Stimulated activated CD4-positive, alpha-beta T cell treated with anti-CD3 and anti-CD28 coated beads, TNF-alpha, amount 100 ng/mL, for 1 hour (primary cell): Measurements from ENCODE around the gene CACNA1D.

ENCODE experiments used
- DNase-seq, 3 donors: peaks; one replicate each; pipeline ENCODE4 v3.0.0-alpha.2; 2020; ENCODE audit warnings: low read depth in 3 of 3, low spot score in 1 of 3

CACNA1D gene

GRCh38 chr3:53525765-53526703 lies 31.6 kb downstream of the CACNA1D start:
- DNase-seq, result no peak

- DNase-seq, result no peak
Measured at GRCh38 chr3:53526704-53527055, 32.3 kb downstream of the CACNA1D start.

- no peak for DNase-seq
Measured at GRCh38 chr3:53530205-53530604, 35.8 kb downstream of the CACNA1D start.

GRCh38 chr3:53531749-53532148 lies 37.3 kb downstream of the CACNA1D start:
- no peak for DNase-seq

- no peak for DNase-seq
Measured at GRCh38 chr3:53533472-53533871, 39.1 kb downstream of the CACNA1D start.

GRCh38 chr3:53534216-53534615 lies 39.8 kb downstream of the CACNA1D start:
- DNase-seq, result no peak

GRCh38 chr3:53534676-53535400 lies 40.4 kb downstream of the CACNA1D start:
- no peak for DNase-seq

GRCh38 chr3:53536282-53536681 lies 41.9 kb downstream of the CACNA1D start:
- DNase-seq, result no peak

GRCh38 chr3:53544357-53544756 lies 49.9 kb downstream of the CACNA1D start:
- no peak for DNase-seq

GRCh38 chr3:53545310-53545995 lies 51.0 kb downstream of the CACNA1D start:
- DNase-seq, result no peak

GRCh38 chr3:53545996-53546359 lies 51.6 kb downstream of the CACNA1D start:
- no peak for DNase-seq

GRCh38 chr3:53547327-53547726 lies 52.9 kb downstream of the CACNA1D start:
- DNase-seq, result no peak

- DNase-seq, result no peak
Measured at GRCh38 chr3:53550005-53550620, 55.7 kb downstream of the CACNA1D start.

- no peak for DNase-seq
Measured at GRCh38 chr3:53551324-53551723, 56.9 kb downstream of the CACNA1D start.

- no peak for DNase-seq
Measured at GRCh38 chr3:53552730-53553129, 58.3 kb downstream of the CACNA1D start.

GRCh38 chr3:53553200-53553599 lies 58.8 kb downstream of the CACNA1D start:
- DNase-seq, result no peak

- DNase-seq, result no peak
Measured at GRCh38 chr3:53554559-53555067, 60.2 kb downstream of the CACNA1D start.

- no peak for DNase-seq
Measured at GRCh38 chr3:53555068-53555588, 60.7 kb downstream of the CACNA1D start.

- no peak for DNase-seq
Measured at GRCh38 chr3:53566461-53567145, 72.2 kb downstream of the CACNA1D start.

GRCh38 chr3:53570081-53570480 lies 75.7 kb downstream of the CACNA1D start:
- DNase-seq, result no peak
